HG03558 (cell line): Measurements from ENCODE around the gene SETDB2.

ENCODE experiments used
- ATAC-seq: cut with Tn5 transposase; IDR thresholded peaks from one replicate; pipeline ENCODE4 v1.9.1; 2021; ENCODE audit warnings: moderate number of reproducible peaks; ENCODE audit not compliant: unreplicated experiment; ENCODE audit errors: extremely low read depth

The SETDB2 gene, protein sequence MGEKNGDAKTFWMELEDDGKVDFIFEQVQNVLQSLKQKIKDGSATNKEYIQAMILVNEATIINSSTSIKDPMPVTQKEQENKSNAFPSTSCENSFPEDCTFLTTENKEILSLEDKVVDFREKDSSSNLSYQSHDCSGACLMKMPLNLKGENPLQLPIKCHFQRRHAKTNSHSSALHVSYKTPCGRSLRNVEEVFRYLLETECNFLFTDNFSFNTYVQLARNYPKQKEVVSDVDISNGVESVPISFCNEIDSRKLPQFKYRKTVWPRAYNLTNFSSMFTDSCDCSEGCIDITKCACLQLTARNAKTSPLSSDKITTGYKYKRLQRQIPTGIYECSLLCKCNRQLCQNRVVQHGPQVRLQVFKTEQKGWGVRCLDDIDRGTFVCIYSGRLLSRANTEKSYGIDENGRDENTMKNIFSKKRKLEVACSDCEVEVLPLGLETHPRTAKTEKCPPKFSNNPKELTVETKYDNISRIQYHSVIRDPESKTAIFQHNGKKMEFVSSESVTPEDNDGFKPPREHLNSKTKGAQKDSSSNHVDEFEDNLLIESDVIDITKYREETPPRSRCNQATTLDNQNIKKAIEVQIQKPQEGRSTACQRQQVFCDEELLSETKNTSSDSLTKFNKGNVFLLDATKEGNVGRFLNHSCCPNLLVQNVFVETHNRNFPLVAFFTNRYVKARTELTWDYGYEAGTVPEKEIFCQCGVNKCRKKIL

DNA sequence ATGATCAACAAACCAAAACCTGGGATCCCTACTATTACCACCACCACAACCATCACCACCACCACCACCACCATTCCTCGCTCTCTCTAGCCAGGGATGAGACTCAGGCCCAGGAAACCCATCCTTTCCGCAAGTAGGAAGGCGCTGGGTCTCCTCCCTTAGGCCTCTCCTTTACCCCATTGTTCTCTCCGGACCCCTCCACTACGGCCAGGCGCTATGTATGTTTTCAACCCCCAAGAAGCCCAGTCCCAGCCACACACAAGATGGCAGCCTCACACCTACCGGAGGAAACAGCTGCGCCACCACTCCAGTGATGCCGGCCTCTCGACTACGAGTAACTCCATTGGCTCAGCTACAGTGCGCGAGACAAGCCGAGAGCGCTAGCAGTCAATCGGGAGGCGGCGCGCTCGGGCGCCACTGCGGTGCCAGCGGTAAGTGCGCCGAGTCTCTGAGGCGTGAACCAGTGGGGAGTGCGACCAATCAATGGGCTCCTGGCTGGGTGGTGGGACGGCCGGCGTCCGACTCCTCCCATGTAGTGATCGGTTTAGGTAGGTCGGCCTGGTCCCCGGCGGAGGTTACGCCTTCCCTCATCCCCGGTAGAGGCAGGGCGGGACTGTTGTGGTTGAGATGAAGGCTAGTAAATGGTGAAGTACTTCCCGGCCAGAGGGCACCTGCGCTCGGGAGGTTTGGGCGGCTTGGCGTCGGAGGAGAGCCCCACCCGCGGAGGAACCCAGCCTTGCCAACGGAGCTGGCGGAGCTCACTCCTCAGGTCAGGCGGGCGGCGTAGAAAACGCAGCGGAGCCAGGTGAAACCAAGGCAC, at the start of gene SETDB2, which contains the start of gene CAB39L:
TSS of gene SETDB2 (plus strand) at position 571 of the 820 bp plus-strand sequence. CDS start 7,620 bp downstream, outside the sequence.
TSS of gene CAB39L (minus strand) at position 361 of the 820 bp plus-strand sequence. CDS start 61,154 bp downstream, outside the sequence.
- ATAC-seq, result peak; percentile 88

GRCh38 chr13:49395451-49395865, 48.6 kb upstream of the SETDB2 start:
- ATAC-seq, result no peak

DNA sequence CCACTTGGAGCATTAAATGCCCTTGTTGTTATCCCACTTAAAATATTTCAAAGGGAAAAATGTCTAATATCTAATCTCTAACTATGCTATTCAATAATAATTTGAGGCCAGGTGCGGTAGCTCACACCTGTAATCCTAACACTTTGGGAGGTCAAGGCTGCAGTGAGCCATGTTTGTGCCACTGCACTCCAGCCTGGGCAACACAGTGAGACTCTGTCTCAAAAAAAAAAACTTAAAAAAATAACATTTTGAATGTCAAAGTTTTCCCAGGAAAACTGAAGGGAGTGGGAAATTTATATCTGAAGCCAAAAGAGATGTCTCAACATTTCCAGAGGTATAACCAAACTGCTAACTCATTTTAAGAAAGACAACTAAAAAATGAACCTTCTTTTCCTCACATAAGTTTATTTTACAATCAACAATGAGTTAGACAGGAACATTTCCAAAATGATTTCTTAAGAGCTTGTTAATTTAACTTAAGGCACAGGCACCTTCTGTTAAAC, 48.1 kb upstream of the SETDB2 start:
- no peak for ATAC-seq

DNA sequence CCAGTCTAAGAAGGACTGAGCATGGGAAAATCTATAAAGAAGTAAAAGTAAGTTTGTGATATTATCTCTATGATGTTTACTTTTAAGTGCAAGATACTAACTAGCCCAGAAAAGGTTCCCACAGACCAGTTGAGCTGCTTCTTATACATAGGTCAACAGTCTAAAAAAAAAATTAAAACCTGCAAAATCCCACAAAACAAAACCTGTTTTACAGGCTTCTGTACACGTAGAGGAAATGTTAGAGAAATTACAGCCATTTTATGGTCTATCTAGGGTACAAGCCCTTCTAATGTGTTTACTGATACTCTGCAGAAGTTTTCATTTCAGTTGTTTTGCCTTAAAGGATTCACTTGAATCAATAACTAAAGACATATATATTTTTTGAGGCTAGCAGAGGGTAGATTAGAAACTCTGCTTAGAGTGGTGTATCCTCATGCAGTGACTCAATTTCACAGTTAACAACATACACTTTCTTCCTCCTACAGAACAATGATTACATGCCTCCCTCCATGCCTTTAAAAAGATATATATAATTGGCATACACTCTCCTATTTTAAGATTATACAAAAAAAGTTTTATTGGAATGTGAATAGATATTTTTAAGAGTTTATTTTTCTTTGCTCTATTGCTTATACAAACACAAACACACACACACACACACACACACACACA, 44.1 kb upstream of the SETDB2 start:
- ATAC-seq, result no peak

DNA sequence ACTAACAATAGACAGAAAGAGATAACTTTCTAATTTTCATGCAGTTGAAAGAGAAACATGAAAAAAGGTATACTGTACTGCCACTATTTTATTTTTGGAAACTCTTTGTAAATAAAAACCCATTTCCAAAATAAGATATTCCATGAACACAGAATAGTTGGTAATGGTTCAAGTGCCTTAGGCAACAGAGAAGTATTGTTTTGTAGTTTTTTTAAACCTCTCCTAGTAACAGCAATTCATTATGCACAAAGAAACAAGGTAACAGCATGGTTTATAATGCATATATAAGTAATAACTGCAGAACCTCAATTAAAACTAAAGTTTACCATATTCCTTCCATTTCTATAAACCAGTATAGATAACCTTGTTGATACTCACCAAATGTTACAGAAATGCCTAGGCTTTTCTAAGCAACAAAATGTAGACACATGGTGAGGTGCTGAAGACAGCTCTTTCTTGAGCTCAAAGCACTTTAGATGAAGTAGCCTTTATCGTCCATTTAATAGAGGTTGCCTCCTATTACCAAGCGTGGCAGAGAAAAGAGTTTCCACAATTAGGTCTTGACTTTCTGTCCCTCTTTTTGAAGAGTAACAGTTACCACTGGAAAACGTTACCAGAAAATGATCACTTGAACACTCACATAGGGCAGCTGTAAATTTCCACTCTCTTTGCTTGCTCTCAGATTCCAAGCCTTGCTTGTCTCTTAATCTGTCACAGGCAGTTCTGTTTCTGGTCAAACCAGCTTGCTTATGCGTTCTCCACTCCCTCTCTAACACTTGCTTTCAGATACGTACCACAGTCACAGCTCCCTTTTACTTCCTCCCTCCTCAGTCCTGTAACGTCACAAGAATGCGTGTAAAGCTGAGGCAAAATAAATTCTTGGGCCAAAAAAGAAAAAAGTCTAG, 43.1 kb upstream of the SETDB2 start:
- ATAC-seq, result no peak

- no peak for ATAC-seq
Measured at GRCh38 chr13:49403996-49404702, 39.9 kb upstream of the SETDB2 start.

DNA sequence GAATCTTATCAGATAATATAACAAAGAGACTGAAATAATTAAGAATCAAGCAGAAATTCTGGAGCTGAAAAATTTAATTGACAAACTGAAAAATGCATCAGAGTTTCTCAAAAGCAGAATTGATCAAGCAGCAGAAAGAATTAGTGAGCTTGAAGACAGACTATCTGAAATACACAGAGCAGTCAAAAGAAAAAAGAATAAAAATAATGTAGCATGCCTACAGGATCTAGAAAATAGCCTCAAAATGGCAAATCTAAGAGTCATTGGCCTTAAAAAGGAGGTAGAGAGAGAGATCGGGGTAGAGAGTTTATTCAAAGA, 39.4 kb upstream of the SETDB2 start:
- no peak for ATAC-seq

DNA sequence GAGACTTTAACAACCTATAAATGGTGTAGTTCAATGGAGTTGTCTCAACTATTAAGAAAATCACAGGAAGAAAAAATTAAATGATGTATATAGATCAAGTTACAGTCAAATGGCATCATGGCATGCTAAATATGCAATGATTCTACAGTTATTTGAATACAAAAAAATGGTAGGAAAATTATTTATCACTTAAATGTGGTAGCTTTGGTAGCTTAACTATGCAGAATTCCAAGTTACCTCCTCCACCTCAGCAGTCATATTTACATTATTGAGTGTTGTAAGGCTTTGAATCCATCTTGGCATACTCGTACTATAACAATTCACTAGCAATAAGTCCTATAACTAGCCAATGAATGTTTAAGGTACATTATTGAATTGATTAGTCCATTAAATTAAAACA, 37.0 kb upstream of the SETDB2 start:
- no peak for ATAC-seq

GRCh38 chr13:49407936-49408335, 36.1 kb upstream of the SETDB2 start:
- ATAC-seq, result no peak

- no peak for ATAC-seq
Measured at GRCh38 chr13:49409008-49409407, 35.1 kb upstream of the SETDB2 start.

DNA sequence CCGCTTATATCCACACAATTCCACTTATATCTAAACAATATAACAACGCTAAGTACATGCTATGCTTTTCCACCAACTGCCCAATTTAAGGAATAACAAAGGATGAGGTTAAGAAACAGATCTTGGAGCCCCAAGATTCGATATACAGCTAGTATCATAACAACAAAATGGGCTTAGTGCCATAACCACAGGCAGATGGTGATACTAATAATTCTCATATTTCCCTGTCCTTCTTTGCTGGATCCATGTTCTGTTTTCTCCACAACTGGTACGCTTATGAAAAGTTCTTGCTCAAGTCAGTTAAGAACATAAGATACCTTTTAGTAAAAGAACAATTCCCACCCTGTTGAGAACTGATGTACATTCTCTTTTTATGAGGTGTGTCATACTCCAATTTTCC, 34.1 kb upstream of the SETDB2 start:
- no peak for ATAC-seq

- no peak for ATAC-seq
Measured at GRCh38 chr13:49410477-49410876, 33.6 kb upstream of the SETDB2 start.

DNA sequence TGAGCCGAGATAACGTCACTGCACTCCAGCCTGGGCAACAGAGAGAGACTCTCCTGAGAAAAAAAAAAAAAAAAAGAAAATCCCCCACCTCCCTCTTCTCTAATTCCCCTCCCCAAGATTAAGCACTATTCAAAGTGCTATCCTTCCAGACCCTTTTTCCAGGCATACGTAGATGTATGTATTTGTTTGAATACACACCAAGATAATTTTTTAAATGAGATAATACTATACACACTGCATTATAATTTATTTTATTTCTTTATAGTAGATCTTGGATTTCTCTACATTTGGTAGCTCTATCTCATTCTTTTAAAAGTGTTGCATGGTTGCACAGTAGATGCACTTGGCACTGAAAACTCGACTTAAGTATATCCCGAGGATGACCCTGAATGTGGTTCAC, 32.7 kb upstream of the SETDB2 start:
- no peak for ATAC-seq

DNA sequence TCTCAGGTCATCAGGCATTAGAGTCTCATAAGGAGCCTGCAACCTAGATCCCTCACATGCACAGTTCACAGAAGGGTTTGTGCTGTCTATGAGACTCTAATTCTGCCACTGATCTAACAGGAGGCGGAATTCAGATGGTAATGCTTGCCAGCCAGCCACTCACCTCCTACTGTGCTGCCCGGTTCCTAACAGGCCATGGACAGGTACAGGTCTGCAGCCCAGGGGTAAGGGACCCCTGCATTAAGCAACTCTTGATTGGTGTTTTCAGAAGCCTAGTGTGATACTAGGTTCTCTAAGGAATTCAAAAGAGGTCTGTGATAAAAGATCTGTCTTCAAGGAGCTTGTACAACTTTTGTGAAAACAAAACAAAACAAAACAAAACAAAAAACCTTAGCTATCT, 31.3 kb upstream of the SETDB2 start:
- no peak for ATAC-seq

GRCh38 chr13:49417161-49417560, 26.9 kb upstream of the SETDB2 start:
- no peak for ATAC-seq

DNA sequence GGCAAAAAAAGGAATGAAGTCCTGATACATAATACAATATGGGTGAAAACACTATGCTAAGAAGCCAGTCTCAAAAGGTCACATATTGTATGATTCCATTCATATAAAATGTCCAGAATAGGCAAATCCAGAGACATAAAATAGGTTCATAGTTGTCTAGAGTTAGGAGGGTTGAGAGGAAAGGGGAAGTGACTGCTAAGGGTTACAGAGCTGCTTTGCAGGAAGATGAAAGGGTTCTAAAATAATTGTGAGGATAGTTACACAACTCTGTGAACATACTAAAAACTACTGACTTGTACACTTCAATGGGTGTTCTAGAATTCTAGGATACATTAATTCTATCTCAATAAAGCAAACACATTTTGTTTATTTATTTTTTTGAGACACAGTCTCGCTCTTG, 25.9 kb upstream of the SETDB2 start:
- no peak for ATAC-seq

GRCh38 chr13:49419276-49419675, 24.8 kb upstream of the SETDB2 start:
- ATAC-seq, result no peak

DNA sequence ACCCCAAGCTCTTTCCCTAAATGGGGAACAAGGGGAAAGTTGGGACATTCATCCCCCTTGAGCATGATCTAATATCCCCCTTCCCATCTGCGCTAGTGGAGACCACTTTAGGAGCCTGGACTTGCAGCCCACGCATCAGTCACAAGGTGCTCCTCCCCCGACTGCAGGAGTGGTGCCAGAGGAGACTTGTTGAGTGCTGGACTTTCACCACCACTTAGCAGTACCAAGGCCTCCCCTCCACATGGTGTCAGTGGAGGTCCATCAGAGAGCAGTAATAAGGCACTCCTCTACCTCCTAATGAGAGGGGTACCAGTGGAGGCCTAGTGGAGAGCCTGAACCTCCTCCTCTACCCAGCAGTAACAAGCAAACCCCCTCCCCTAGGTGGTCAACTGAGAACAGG, 22.7 kb upstream of the SETDB2 start:
- no peak for ATAC-seq
